HepG2 (cell line): ENCODE measurements around the gene BHMT. TPM values are rescaled to one million over a fixed set of nuclear protein-coding genes. Genes with fewer than 3 reads are reported as not detected.

Experiments
- ARHGAP35 ChIP-seq: sonication (generic); formaldehyde crosslinking; IDR thresholded peaks from 2 replicates; pipeline ENCODE4 v1.9.0; 2022; ENCODE audit warnings: mild to moderate bottlenecking, inconsistent platforms, moderate library complexity, missing genetic modification reagents, borderline replicate concordance
- GMEB1 ChIP-seq: sonication (generic); formaldehyde crosslinking; IDR thresholded peaks from 2 replicates; pipeline ENCODE4 v1.5.1; 2020; ENCODE audit warnings: missing genetic modification reagents, mild to moderate bottlenecking, borderline replicate concordance
- HIVEP1 ChIP-seq: sonication (generic); formaldehyde crosslinking; IDR thresholded peaks from 2 replicates; pipeline ENCODE4 v1.4.0; 2020; ENCODE audit warnings: mild to moderate bottlenecking, missing genetic modification reagents
- HNRNPLL ChIP-seq: fragments of 200-400 bp; formaldehyde crosslinking; IDR thresholded peaks from 2 replicates; pipeline ENCODE4 v1.6.1; 2017; ENCODE audit warnings: mild to moderate bottlenecking, low read depth, low read length; ENCODE audit not compliant: poor library complexity, severe bottlenecking
- JUN ChIP-seq: sonication (generic); formaldehyde crosslinking; IDR thresholded peaks from 2 replicates; pipeline ENCODE4 v1.4.0; 2020; ENCODE audit warnings: mild to moderate bottlenecking, missing genetic modification reagents
- RNF219 ChIP-seq: sonication (generic); formaldehyde crosslinking; IDR thresholded peaks from 2 replicates; pipeline ENCODE4 v1.5.0; 2020; ENCODE audit warnings: mild to moderate bottlenecking, missing genetic modification reagents
- UBTF ChIP-seq: sonication (generic); formaldehyde crosslinking; IDR thresholded peaks from 2 replicates; pipeline ENCODE4 v1.4.0; 2020; ENCODE audit warnings: mild to moderate bottlenecking, missing genetic modification reagents
- ZNF101 ChIP-seq: sonication (generic); formaldehyde crosslinking; IDR thresholded peaks from 2 replicates; pipeline ENCODE4 v1.4.0; 2020; ENCODE audit warnings: mild to moderate bottlenecking, low read depth, missing genetic modification reagents, borderline replicate concordance
- ZNF331 ChIP-seq: sonication (generic); formaldehyde crosslinking; IDR thresholded peaks from 2 replicates; pipeline ENCODE4 v1.4.0; 2020; ENCODE audit warnings: missing genetic modification reagents
- ZNF407 ChIP-seq: sonication (generic); formaldehyde crosslinking; IDR thresholded peaks from one replicate; pipeline ENCODE4 v1.5.1; 2020; ENCODE audit warnings: mild to moderate bottlenecking, missing genetic modification reagents; ENCODE audit errors: not compliant biosample characterization
- ZNF543 ChIP-seq: sonication (generic); formaldehyde crosslinking; IDR thresholded peaks from 2 replicates; pipeline ENCODE4 v1.4.0; 2020; ENCODE audit warnings: mild to moderate bottlenecking, missing genetic modification reagents
- ZNF563 ChIP-seq: sonication (generic); formaldehyde crosslinking; IDR thresholded peaks from 2 replicates; pipeline ENCODE4 v1.8.0; 2022; ENCODE audit warnings: mild to moderate bottlenecking, moderate library complexity, missing genetic modification reagents
- polyA plus RNA-seq, 8 experiments: library from polyadenylated mRNA; depleted of rRNA in 3 of 8; stranded (reverse) in 7 of 8; unstranded in 1 of 8; fragments of >200 nt; fragmentation: Illumina TruSeq in 4 of 8; extraction: Trizol in 4 of 8; gene quantifications; 2 replicates each; pipeline versions ENCODE4 v1.2.1 to v1.2.3, GENCODE V29; 2011 to 2016; ENCODE audit warnings: low read depth in 4 of 8, missing spikeins in 1 of 8, mixed read lengths in 1 of 8; ENCODE audit not compliant: insufficient read depth in 1 of 8
- total RNA-seq, 5 experiments: library from RNA; depleted of rRNA; stranded (reverse); fragments of >200 nt; fragmentation: Illumina TruSeq; extraction: Trizol; gene quantifications; 2 replicates each; pipeline ENCODE4 v1.2.3, GENCODE V29; 2016; ENCODE audit warnings: low read depth in 1 of 5

BHMT gene
- total and polyA plus RNA-seq, 2 of the 13 experiments (the other 11 are each of a cell fraction or from before 2014, with no cell fraction given) = 0.40 to 6.4 TPM

DNA sequence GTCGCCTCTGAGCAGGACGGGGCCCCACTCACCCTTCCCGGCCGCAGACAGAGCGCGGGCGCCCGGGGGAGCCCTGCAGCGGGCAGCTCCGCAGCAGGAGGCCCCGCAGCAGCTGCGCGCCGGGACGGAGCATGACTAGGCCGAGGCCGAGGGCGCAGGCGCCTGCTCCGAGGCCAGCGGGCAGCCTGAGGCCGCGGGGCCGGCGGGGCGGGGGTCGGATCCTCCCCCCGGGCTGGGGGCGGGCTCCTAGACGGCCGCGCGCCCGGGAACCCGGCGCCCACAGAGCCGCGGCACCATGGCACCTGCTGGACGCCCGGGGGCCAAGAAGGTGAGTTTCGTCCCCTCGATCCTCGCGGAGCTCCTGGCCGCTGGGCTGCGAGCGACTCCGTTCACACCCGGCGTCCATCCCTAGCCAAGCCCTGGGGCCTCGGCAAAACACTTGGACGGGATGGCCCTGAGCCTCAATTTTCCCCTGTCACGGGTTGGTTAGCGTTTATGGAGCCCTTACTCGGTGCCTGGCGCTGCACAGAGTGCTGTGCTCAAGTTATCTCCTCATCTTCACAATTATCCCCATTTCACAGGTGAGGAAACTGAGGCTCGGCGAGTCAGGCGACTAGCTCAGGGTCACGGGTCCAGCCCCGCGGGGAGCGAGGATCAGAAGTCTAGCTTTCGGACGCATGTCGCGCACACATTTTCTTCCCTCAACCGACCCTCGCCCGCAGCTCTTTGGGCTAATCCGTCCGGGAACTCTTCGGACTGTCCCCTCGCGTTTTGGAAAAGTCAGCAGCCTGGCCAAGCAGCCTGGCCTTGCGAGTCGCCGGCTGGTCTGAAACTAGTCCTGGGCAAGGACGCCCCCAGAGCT lies 41.9 kb upstream of the BHMT start, which contains the start of the genes BHMT2 and DMGDH (continued):
- TF ChIP-seq ZNF407 (CRISPR knock-in tag) (peak; percentile 25), UBTF (CRISPR knock-in tag) (peak; percentile 98), HNRNPLL (peak; percentile 72), GMEB1 (no peak), ZNF331 (CRISPR knock-in tag) (0 out of 2 replicates have a peak, but pooled peaks have one; percentile 43), HIVEP1 (CRISPR knock-in tag) (peak; percentile 61; the same call in 1 of the 2 replicates), JUN (0 out of 2 replicates have a peak, but pooled peaks have one; percentile 57), ZNF101 (CRISPR knock-in tag) (no peak), ZNF563 (peak; percentile 64; the same call in 1 of the 2 replicates), RNF219 (CRISPR knock-in tag) (no peak), ZNF543 (CRISPR knock-in tag) (peak; percentile 66; the same call in 1 of the 2 replicates), ARHGAP35 (CRISPR knock-in tag) (0 out of 2 replicates have a peak, but pooled peaks have one; percentile 15)
